Activated naive CD8-positive, alpha-beta T cell treated with anti-CD3 and anti-CD28 coated beads for 36 hours (primary cell): ENCODE measurements around the gene TTLL8. TPM values are rescaled to one million over a fixed set of nuclear protein-coding genes. Genes with fewer than 3 reads are reported as not detected.

ENCODE experiments used
- DNase-seq: peaks from one replicate; pipeline ENCODE4 v3.0.0; 2021
- H3K27ac Mint-ChIP-seq: one replicate; pipeline ENCODE4 v1.8.0; 2022; ENCODE audit warnings: mild to moderate bottlenecking, moderate library complexity, mixed read lengths
- H3K27me3 Mint-ChIP-seq: one replicate; pipeline ENCODE4 v1.8.0; 2022; ENCODE audit warnings: mild to moderate bottlenecking, mixed read lengths
- H3K36me3 Mint-ChIP-seq: one replicate; pipeline ENCODE4 v1.8.0; 2021; ENCODE audit warnings: mild to moderate bottlenecking, mixed read lengths
- H3K4me1 Mint-ChIP-seq: one replicate; pipeline ENCODE4 v1.8.0; 2021; ENCODE audit warnings: mixed read lengths
- H3K4me3 Mint-ChIP-seq: one replicate; pipeline ENCODE4 v1.8.0; 2022; ENCODE audit warnings: mild to moderate bottlenecking, moderate library complexity, mixed read lengths
- H3K9me3 Mint-ChIP-seq: one replicate; pipeline ENCODE4 v1.8.0; 2022; ENCODE audit warnings: mixed read lengths
- total RNA-seq, 2 experiments: library from RNA; stranded (reverse); gene quantifications; one replicate each; pipeline ENCODE4 v1.2.3, GENCODE V29; 2021

Gene TTLL8
- total RNA-seq, 2 experiments from 2014 or later = not detected

DNA sequence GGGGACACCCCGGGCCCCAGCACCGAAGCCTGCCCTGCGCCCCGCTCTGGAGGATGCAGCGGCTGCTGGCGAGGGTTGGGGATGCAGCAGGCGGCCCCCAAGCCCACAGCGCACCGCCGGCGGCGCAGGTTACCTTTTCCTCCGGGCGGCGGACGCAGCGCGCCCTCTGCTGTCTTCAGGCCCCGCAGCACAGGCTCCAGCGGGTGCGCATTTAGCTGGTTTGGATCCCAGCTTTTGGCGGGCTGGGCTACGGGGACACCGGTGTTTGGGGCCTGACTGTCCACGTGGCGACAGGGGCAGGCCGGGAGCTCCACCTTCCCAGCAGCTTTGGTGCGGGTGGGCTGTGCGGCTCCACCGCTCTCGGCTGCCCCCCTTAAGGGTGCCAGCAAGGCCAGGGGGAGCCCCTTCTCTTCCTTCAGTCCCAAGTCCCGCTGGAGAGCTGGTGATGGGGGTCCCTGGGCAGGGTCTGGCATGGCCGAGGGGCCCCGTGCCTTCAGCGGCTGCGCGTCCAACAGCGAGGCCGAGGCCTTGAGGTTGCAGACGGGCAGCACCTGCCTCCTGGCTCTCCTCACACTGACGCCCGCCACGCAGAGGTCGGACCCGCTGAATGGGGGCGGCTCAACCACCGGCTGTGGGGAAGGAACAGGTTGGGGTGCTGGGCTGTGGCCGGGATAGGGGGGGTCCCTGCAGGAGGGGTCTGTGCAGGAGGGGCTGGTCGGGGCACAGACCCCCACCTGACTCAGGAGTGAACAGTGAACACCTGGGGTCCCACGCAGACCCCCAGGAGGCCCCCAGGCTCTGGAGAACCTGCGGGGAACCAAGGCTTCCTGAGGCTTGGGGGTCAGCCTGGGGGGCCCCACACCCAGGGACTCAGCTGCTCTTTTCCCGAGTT, 27.6 kb downstream of the TTLL8 start:
- Mint-ChIP-seq H3K4me1 (peaks cover 11% of the 10 kb centered on the region), H3K4me3 (no peak overlapping the region), H3K9me3 (no peaks in the 10 kb centered on the region), H3K36me3 (no peaks in the 10 kb centered on the region), H3K27ac (no peak overlapping the region), H3K27me3 (peaks cover 15% of the 10 kb centered on the region)
- DNase-seq = peak; percentile 90

DNA sequence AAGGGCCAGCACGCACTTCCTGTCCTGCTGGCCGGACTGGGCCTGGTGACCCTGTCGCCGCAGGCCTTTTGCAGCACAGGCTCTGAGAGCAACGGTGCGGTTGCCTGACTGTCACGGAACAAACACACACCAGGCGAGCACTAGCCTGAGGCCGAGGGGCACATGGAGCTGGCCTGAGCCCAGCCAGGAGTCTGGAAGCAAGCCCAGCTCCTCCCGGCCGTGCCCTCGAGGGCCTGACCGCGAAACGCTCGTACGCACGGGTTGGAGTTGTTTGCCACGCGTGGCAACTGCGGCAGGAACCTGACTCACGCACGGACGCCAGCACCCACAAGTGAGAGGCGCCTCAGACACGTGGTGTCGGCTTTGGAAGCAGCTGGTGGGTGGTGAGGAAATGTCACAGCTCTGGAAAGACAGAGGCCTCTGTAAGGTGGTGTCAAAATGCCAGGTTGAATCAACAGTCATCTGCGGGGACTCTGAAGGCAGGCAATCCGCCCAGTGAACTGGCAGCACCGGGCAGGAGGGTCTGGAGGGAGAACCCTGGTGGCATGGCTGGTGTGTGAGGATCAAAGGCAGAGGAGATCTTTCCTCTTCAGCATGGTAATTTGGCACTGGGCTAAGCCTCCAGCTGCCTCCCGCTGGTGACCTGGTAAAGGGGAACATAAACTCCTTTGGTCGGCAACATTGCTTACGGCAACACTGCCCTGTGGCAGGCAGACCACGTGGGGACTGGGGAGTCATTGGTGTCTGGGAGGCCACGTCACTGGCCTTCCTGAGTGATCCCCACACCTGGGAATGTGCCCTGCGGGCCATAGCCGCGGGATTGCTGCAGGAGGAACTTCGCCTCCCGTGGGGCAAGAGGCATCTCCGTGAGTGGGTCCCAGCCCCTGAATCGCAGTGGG, 30.2 kb downstream of the TTLL8 start:
- Mint-ChIP-seq H3K36me3 (no peaks in the 10 kb centered on the region), H3K27ac (peak overlapping the region; percentile 29), H3K27me3 (peaks cover 8% of the 10 kb centered on the region), H3K9me3 (no peaks in the 10 kb centered on the region), H3K4me1 (peaks cover 11% of the 10 kb centered on the region), H3K4me3 (no peak overlapping the region)
- no peak for DNase-seq

GRCh38 chr22:50025993-50026392, 32.1 kb downstream of the TTLL8 start:
- H3K4me3 Mint-ChIP-seq = no peak overlapping the region
- no peaks in the 10 kb centered on the region for H3K36me3 Mint-ChIP-seq
- no peak overlapping the region for H3K27ac Mint-ChIP-seq
- no peak for DNase-seq
- peaks cover 8% of the 10 kb centered on the region for H3K27me3 Mint-ChIP-seq
- peaks cover 11% of the 10 kb centered on the region for H3K4me1 Mint-ChIP-seq
- no peaks in the 10 kb centered on the region for H3K9me3 Mint-ChIP-seq

GRCh38 chr22:50022171-50022819, 35.8 kb downstream of the TTLL8 start:
- DNase-seq = no peak
- no peak overlapping the region for H3K4me3 Mint-ChIP-seq
- peaks cover 2% of the 10 kb centered on the region for H3K9me3 Mint-ChIP-seq
- no peak overlapping the region for H3K27ac Mint-ChIP-seq
- H3K27me3 Mint-ChIP-seq = peaks cover 3% of the 10 kb centered on the region
- H3K4me1 Mint-ChIP-seq = peaks cover 18% of the 10 kb centered on the region
- H3K36me3 Mint-ChIP-seq = no peaks in the 10 kb centered on the region

- Mint-ChIP-seq H3K27ac (no peak overlapping the region), H3K36me3 (no peaks in the 10 kb centered on the region), H3K4me3 (no peak overlapping the region), H3K9me3 (peaks cover 2% of the 10 kb centered on the region), H3K4me1 (peaks cover 31% of the 10 kb centered on the region), H3K27me3 (peaks cover 3% of the 10 kb centered on the region)
- no peak for DNase-seq
Measured at GRCh38 chr22:50020606-50021005, 37.5 kb downstream of the TTLL8 start.

GRCh38 chr22:50019316-50019715, 38.8 kb downstream of the TTLL8 start:
- H3K4me3 Mint-ChIP-seq = no peak overlapping the region
- DNase-seq = no peak
- H3K36me3 Mint-ChIP-seq = no peaks in the 10 kb centered on the region
- no peaks in the 10 kb centered on the region for H3K27me3 Mint-ChIP-seq
- H3K27ac Mint-ChIP-seq = peak overlapping the region; percentile 94
- H3K9me3 Mint-ChIP-seq = peaks cover 2% of the 10 kb centered on the region
- H3K4me1 Mint-ChIP-seq = peaks cover 31% of the 10 kb centered on the region

DNA sequence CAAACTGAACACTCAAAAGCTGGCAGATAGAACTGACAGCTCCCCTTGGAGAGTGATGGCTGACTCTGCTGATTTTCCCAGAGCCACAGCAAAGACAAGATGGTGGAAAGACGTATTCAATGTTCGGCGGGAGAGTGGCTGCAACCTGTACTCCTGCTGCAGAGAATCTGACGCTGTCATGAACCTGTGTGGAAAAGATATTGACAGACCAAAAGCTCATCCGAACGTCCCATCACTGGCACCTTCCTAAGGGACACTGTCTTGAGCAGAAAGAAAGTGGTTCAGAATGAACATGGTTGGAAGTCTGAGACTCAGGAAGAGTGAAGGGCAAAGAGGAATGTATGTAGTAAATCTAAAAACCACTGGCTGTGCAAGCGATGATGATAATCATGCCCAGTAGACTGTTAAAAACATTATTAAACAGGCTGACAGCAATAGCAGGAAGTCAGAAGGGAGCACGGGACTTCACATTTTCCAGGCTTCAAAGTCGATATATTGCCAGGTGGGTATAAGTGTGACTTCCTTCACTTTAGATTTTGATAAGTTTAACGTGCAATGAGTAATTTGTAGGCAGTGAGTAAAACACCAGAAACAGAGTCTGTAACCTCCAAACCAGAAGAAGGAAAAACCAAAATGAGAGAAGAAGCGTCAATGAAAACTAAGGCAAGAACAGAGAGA, 39.4 kb downstream of the TTLL8 start:
- Mint-ChIP-seq H3K4me1 (peaks cover 31% of the 10 kb centered on the region), H3K27me3 (peaks cover 4% of the 10 kb centered on the region), H3K36me3 (no peaks in the 10 kb centered on the region), H3K4me3 (peak overlapping the region; percentile 53), H3K9me3 (peaks cover 2% of the 10 kb centered on the region), H3K27ac (peak overlapping the region; percentile 94)
- peak; percentile 46 for DNase-seq

GRCh38 chr22:50017701-50018224, 40.3 kb downstream of the TTLL8 start:
- Mint-ChIP-seq H3K36me3 (no peaks in the 10 kb centered on the region), H3K4me1 (peaks cover 31% of the 10 kb centered on the region), H3K27ac (peak overlapping the region; percentile 94), H3K4me3 (peak overlapping the region; percentile 54), H3K9me3 (peaks cover 2% of the 10 kb centered on the region), H3K27me3 (peaks cover 7% of the 10 kb centered on the region)
- no peak for DNase-seq

- Mint-ChIP-seq H3K36me3 (no peaks in the 10 kb centered on the region), H3K27ac (peak overlapping the region; percentile 94), H3K27me3 (peaks cover 9% of the 10 kb centered on the region), H3K9me3 (peaks cover 2% of the 10 kb centered on the region), H3K4me1 (peaks cover 31% of the 10 kb centered on the region), H3K4me3 (peak overlapping the region; percentile 54)
- peak; percentile 88 for DNase-seq
Measured at GRCh38 chr22:50016988-50017700, 41.0 kb downstream of the TTLL8 start.

GRCh38 chr22:50016308-50016987, 41.6 kb downstream of the TTLL8 start:
- Mint-ChIP-seq H3K4me1 (peaks cover 38% of the 10 kb centered on the region), H3K9me3 (peaks cover 2% of the 10 kb centered on the region), H3K4me3 (peak overlapping the region; percentile 18), H3K36me3 (no peaks in the 10 kb centered on the region), H3K27ac (peak overlapping the region; percentile 94), H3K27me3 (peaks cover 16% of the 10 kb centered on the region)
- DNase-seq = no peak

- peaks cover 2% of the 10 kb centered on the region for H3K9me3 Mint-ChIP-seq
- no peak overlapping the region for H3K4me3 Mint-ChIP-seq
- peaks cover 20% of the 10 kb centered on the region for H3K27me3 Mint-ChIP-seq
- no peak for DNase-seq
- H3K36me3 Mint-ChIP-seq = no peaks in the 10 kb centered on the region
- H3K4me1 Mint-ChIP-seq = peaks cover 43% of the 10 kb centered on the region
- H3K27ac Mint-ChIP-seq = no peak overlapping the region
Measured at GRCh38 chr22:50015451-50016307, 42.4 kb downstream of the TTLL8 start.

DNA sequence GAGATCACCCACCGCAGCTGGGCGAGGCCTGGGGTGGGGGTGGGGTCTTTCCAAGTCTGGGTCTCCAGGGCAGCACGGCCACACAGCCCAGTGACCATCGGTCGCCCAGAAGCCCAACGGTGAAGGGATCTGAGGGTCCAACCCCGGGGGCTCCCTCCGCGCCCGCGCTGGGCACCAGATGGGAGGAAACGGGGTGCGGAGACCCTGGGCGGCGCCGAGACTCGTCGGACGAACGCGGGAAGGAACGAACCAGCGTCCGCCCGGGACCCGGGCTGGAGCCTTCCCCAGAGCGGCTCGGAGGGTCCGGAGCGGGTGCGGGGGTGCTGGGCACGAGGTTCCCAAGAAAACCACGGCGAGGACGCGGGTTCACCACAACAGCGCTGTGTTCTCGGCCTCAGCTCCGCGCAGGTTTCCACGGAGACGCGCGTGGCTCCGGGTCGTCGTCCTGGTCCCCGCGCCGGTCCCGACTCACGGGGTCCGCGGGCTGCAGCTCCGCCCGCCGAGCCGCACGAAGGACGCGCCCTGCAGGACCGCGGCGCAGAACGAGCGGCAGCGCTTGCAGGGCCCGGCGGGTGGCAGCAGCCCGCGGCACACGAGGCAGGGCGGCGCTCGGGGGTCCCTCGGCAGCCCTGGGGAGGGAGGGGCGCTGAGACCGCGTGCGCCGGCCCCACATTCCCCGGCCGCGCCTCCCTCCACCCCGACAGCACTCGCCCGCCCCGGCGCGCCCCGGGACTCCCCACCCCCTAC, 43.3 kb downstream of the TTLL8 start:
- peaks cover 20% of the 10 kb centered on the region for H3K27me3 Mint-ChIP-seq
- H3K4me1 Mint-ChIP-seq = peaks cover 43% of the 10 kb centered on the region
- no peaks in the 10 kb centered on the region for H3K36me3 Mint-ChIP-seq
- no peak overlapping the region for H3K4me3 Mint-ChIP-seq
- H3K27ac Mint-ChIP-seq = no peak overlapping the region
- H3K9me3 Mint-ChIP-seq = peaks cover 2% of the 10 kb centered on the region
- DNase-seq = no peak
